ENCODE results near the gene CA14. TPM values are rescaled to one million over a fixed set of nuclear protein-coding genes. Genes with fewer than 3 reads are reported as not detected.
"Not testable (repeated sequence)": the region's sequence is repeated elsewhere in the genome, so short reads cannot be mapped to it uniquely, and the experiment has no call there.

The CA14 gene
- polyA plus RNA-seq (ENCODE audit: insufficient read length in 3 of 3), result 10 to 100 TPM in 1 of 3 donors, 1 to 10 TPM in 2; 6.8 to 10.5 (median 9.0) TPM

DNA sequence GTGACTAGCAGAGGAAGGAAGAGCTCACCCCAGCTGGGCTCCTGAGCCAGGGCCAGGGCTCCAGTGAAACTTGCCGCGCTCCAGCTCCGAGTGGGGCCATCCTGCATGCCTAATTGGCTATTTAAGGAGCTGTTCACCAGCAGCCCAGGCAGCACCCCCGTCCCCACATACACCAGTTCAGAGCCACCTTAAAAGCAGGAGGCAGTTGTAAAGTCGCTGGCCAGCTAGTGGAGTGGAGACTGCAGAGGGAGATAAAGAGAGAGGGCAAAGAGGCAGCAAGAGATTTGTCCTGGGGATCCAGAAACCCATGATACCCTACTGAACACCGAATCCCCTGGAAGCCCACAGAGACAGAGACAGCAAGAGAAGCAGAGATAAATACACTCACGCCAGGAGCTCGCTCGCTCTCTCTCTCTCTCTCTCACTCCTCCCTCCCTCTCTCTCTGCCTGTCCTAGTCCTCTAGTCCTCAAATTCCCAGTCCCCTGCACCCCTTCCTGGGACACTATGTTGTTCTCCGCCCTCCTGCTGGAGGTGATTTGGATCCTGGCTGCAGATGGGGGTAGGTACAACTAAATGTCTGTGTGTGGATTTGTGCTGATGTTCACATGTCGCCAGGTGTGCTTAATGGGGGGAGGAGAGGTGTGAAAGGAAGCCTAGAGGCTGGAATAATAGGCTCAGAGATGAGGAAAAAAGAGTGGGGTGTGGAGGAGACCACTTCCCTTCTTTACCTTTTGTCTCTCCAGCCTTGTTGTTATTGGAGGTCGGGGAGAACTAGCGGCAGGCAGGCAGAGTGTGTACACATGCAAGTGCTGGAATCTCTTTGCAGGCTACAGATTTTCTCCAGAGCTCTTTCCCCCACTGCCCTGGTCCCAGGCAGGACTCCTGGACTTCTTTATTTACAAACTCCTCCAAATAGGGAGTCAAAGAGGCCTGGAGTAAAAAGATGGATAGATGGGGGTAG lies at the start of gene CA14:
CA14 (plus strand) TSS at position 151 of the 962 bp plus-strand sequence; CDS start at position 506, 355 bp downstream.
- peak in 1 of 3 donors; percentile 19 for DNase-seq (ENCODE audit: low read depth in 3 of 3, low spot score in 2 of 3)

DNA sequence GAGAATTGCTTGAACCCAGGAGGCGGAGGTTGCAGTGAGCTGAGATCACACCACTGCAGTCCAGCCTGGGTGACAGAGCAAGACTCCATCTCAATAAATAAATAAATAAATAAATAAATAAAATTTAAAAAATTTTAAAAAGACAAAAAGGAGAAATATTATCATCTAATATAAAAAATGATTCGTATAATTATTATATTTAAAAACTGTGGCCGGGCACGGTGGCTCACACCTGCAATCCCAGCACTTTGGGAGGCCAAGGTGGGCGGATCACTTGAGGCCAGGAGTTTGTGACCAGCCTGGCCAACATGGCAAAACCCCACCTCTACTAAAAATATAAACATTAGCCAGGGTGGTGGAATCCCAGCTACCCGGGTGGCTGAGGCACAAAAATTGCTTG lies 49.1 kb upstream of the CA14 start:
- DNase-seq (ENCODE audit: low read depth in 3 of 3, low spot score in 2 of 3), result not testable (repeated sequence)

- DNase-seq (ENCODE audit: low read depth in 3 of 3, low spot score in 2 of 3), result no peak
Observed at GRCh38 chr1:150210091-150210490, 47.5 kb upstream of the CA14 start.

GRCh38 chr1:150210706-150211105 lies 46.9 kb upstream of the CA14 start:
- no peak for DNase-seq (ENCODE audit: low read depth in 3 of 3, low spot score in 2 of 3)

- no peak for DNase-seq (ENCODE audit: low read depth in 3 of 3, low spot score in 2 of 3)
Observed at GRCh38 chr1:150212070-150212469, 45.5 kb upstream of the CA14 start.

- DNase-seq (ENCODE audit: low read depth in 3 of 3, low spot score in 2 of 3), result peak; percentile 75 to 80 (median 80)
Observed at GRCh38 chr1:150213170-150214098, 44.1 kb upstream of the CA14 start.

GRCh38 chr1:150214099-150214756 lies 43.3 kb upstream of the CA14 start:
- DNase-seq (ENCODE audit: low read depth in 3 of 3, low spot score in 2 of 3), result peak in 1 of 3 donors; percentile 12

GRCh38 chr1:150215855-150216254 lies 41.7 kb upstream of the CA14 start:
- DNase-seq (ENCODE audit: low read depth in 3 of 3, low spot score in 2 of 3), result not testable (repeated sequence)

GRCh38 chr1:150221552-150221951 lies 36.0 kb upstream of the CA14 start:
- DNase-seq (ENCODE audit: low read depth in 3 of 3, low spot score in 2 of 3), result no peak

GRCh38 chr1:150224983-150225382 lies 32.6 kb upstream of the CA14 start:
- DNase-seq (ENCODE audit: low read depth in 3 of 3, low spot score in 2 of 3), result no peak

DNA sequence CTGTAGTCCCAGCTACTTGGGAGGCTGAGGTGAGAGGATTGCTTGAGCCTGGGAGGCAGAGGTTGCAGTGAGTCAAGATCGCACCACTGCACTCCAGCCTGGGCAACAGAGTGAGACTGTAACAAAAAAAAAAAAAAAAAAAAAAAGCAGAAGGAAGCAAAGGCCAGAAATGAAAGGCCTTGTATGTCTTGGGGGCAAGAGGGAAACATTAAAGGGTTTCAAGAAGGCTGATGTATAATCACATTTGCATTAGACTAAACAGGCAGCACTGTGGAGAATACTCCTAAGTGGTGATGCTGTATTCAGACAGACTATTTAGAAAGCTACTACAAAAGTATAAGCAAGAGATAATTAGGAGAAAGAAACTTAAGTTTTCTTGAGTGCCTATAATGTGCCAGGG lies 32.0 kb upstream of the CA14 start:
- no peak for DNase-seq (ENCODE audit: low read depth in 3 of 3, low spot score in 2 of 3)

- no peak for DNase-seq (ENCODE audit: low read depth in 3 of 3, low spot score in 2 of 3)
Observed at GRCh38 chr1:150226486-150226885, 31.1 kb upstream of the CA14 start.

- DNase-seq (ENCODE audit: low read depth in 3 of 3, low spot score in 2 of 3), result no peak
Observed at GRCh38 chr1:150227228-150227627, 30.3 kb upstream of the CA14 start.

DNA sequence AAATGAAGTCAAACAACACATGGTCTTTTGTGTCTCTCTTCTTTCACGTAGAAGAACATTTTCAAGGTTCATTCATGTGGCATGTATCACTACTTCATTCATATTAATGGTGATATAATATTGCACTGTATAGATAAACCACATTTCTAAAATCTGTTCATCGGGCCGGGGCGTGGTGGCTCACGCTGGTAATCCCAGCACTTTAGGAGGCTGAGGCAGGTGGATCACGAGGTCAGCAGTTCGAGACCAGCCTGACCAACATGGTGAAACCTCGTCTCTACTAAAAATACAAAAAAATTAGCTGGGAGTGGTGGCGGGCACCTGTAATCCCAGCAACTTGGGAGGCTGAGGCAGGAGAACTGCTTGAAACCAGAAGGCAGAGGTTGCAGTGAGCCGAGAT lies 29.3 kb upstream of the CA14 start:
- not testable (repeated sequence) for DNase-seq (ENCODE audit: low read depth in 3 of 3, low spot score in 2 of 3)

DNA sequence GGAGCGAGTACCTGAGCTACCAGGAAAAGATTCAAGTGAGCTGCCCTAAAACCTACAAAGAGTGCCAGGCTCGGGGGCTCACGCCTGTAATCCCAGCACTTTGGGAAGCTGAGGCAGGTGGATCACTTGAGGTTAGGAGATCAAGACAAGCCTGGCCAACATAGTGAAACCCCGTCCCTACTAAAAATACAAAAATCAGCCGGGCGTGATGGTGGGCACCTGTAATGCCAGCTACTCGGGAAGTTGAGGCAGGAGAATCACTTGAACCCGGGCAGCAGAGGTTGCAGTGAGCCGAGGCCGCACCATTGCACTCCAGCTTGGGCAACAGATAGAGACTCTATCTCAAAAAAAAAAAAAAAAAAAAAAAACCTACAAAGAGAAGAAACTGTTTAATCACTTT lies 24.7 kb upstream of the CA14 start:
- DNase-seq (ENCODE audit: low read depth in 3 of 3, low spot score in 2 of 3), result not testable (repeated sequence)

- DNase-seq (ENCODE audit: low read depth in 3 of 3, low spot score in 2 of 3), result peak in 1 of 3 donors; percentile 51
Observed at GRCh38 chr1:150233359-150234308, 23.9 kb upstream of the CA14 start.

- no peak for DNase-seq (ENCODE audit: low read depth in 3 of 3, low spot score in 2 of 3)
Observed at GRCh38 chr1:150234309-150234565, 23.3 kb upstream of the CA14 start.

DNA sequence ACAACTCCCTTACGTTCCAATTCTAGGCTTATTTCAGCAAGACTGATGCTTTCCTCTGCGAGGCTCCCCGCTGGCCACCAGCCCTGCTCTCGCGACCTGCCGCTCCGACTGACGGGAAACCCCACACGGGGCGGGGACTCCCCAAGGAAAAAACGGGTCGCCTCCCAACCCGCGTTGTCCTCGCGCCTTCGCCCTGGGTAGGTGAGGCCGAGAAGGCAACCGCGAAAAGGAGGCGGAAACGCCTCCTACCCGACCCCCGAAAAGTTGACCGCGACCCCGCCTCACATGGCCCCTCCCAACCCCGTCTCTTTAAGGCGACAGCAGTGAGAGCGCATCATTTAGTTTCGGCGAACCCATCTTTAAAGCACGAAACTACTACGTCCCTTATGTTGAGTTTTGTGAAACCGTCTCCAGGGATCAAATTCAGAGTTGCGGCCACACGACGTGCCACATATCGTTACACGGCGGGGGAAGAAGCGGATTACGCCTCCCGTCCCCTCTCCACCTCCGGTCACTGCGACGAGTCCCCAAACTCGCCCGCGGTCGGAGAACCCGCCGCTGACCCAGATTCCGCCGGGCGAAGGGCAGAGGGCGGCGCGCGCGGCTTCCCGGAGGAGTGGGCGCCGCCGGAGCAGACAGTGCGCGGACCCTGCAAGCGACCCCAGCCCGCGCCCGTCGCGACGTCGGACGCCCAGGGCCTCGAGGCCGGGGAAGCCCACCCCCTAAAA lies 22.8 kb upstream of the CA14 start:
- peak in 2 of 3 donors; percentile 64 to 72 for DNase-seq (ENCODE audit: low read depth in 3 of 3, low spot score in 2 of 3)

GRCh38 chr1:150235294-150235851 lies 22.2 kb upstream of the CA14 start:
- no peak for DNase-seq (ENCODE audit: low read depth in 3 of 3, low spot score in 2 of 3)

Data from right renal cortex interstitium (tissue), 3 donors.